Prostate gland (tissue), 2 donors: ENCODE measurements around the gene APBB1. TPM values are rescaled to one million over a fixed set of nuclear protein-coding genes. Genes with fewer than 3 reads are reported as not detected.

Source experiments
- DNase-seq: peaks from one replicate; pipeline ENCODE4 v3.0.0-alpha.2; 2019; ENCODE audit warnings: low spot score
- H3K27ac ChIP-seq, 2 donors: fragments of 200-600 bp; sonication (generic); 2 replicates each; pipeline ENCODE4 v1.5.1; 2017 to 2019
- H3K27me3 ChIP-seq: fragments of 200-600 bp; sonication (generic); replicated peaks from 2 replicates; pipeline ENCODE4 v1.5.1; 2019; ENCODE audit not compliant: insufficient read depth
- H3K36me3 ChIP-seq, 2 donors: fragments of 200-600 bp; sonication (generic); 1 replicate in 1 of 2; 2 replicates in 1 of 2; pipeline versions ENCODE4 v1.5.1 to v1.8.1; 2017 to 2019
- H3K4me1 ChIP-seq: fragments of 200-600 bp; sonication (generic); replicated peaks from 2 replicates; pipeline ENCODE4 v1.5.1; 2019
- H3K4me3 ChIP-seq, 2 donors: fragments of 200-600 bp; sonication (generic); 2 replicates each; pipeline ENCODE4 v1.5.1; 2017 to 2019
- H3K9me3 ChIP-seq: fragments of 200-600 bp; sonication (generic); 2 replicates; pipeline ENCODE4 v1.5.1; 2017
- CTCF ChIP-seq, 4 experiments: fragments of 200-600 bp in 2 of 4; fragments of 450-650 bp in 2 of 4; sonication (generic) in 2 of 4; IDR thresholded peaks; 1 replicate in 3 of 4; 2 replicates in 1 of 4; pipeline ENCODE4 v1.5.1; 2016 to 2019; ENCODE audit warnings: antibody characterized with exemption in 4 of 4, mild to moderate bottlenecking in 2 of 4, moderate library complexity in 2 of 4
- POLR2A ChIP-seq: fragments of 450-650 bp; IDR thresholded peaks from one replicate; pipeline ENCODE4 v1.6.1; 2016; ENCODE audit warnings: antibody characterized with exemption, mild to moderate bottlenecking
- POLR2AphosphoS5 ChIP-seq: sonication (generic); formaldehyde crosslinking; IDR thresholded peaks from one replicate; pipeline ENCODE4 v1.6.1; 2017; ENCODE audit warnings: antibody characterized with exemption
- WGBS: methylation state at CpG from one replicate; pipeline ENCODE4 v1.1.5; 2018; 5-methylcytosine and 5-hydroxymethylcytosine counted together
- intact Hi-C: fragments of 100-400 bp; cut with DNase I; formaldehyde crosslinking; loops from one replicate; pipeline ENCODE4 v1.14.2; 2022
- total RNA-seq, 2 donors: library from RNA; depleted of rRNA; stranded (reverse); fragments of >200 nt; gene quantifications; one replicate each; pipeline ENCODE4 v1.1.0, GENCODE V29; 2016

Gene APBB1
- total RNA-seq, 2 donors from 2014 or later: 35.4 to 65.5 TPM

- no peaks in the 10 kb centered on the region for H3K27me3 ChIP-seq
Observed at GRCh38 chr11:6414874-6415328, 4.0 kb downstream of the APBB1 start.

GRCh38 chr11:6413791-6414201, 5.1 kb downstream of the APBB1 start:
- TF ChIP-seq POLR2AphosphoS5 (no peak), POLR2A (no peak), CTCF (IDR thresholded peaks at IDR 0.05) (no peak)
- Histone ChIP-seq H3K4me1 (no peaks in the 10 kb centered on the region), H3K36me3 (peaks cover 0 to 5% of the 10 kb centered on the region in 2 donors), H3K9me3 (no peaks in the 10 kb centered on the region), H3K4me3 (no peak overlapping the region), H3K27me3 (no peaks in the 10 kb centered on the region), H3K27ac (no peak overlapping the region)
- WGBS: 85% methylated on average over 12 of the region's 12 CpGs
- no peak for DNase-seq
- intact Hi-C loops: no loop called here

More at GRCh38 chr11:6414874-6415328, 4.0 kb downstream of the APBB1 start:
- Histone ChIP-seq H3K9me3 (no peaks in the 10 kb centered on the region), H3K4me3 (no peak overlapping the region), H3K27ac (no peak overlapping the region), H3K4me1 (peaks cover 3% of the 10 kb centered on the region), H3K36me3 (peaks cover 0 to 5% of the 10 kb centered on the region in 2 donors)
- intact Hi-C loops: no loop called here
- 71% methylated on average over 3 of the region's 3 CpGs for WGBS
- no peak for DNase-seq
- TF ChIP-seq CTCF (IDR thresholded peaks at IDR 0.05) (no peak), POLR2A (no peak), POLR2AphosphoS5 (no peak)

- DNase-seq: no peak
- TF ChIP-seq POLR2A (no peak), CTCF (IDR thresholded peaks at IDR 0.05) (no peak), POLR2AphosphoS5 (no peak)
- H3K4me1 ChIP-seq: no peaks in the 10 kb centered on the region
- no peak overlapping the region for H3K4me3 ChIP-seq
- intact Hi-C loops: no loop called here
- no peaks in the 10 kb centered on the region for H3K27me3 ChIP-seq
- H3K36me3 ChIP-seq: peaks cover 0 to 5% of the 10 kb centered on the region in 2 donors
- 79% methylated on average over 10 of the region's 10 CpGs for WGBS
- no peak overlapping the region for H3K27ac ChIP-seq
- no peaks in the 10 kb centered on the region for H3K9me3 ChIP-seq
Observed at GRCh38 chr11:6411594-6412031, 7.3 kb downstream of the APBB1 start.

GRCh38 chr11:6410695-6411430, 8.0 kb downstream of the APBB1 start:
- intact Hi-C loops: no loop called here
- H3K27ac ChIP-seq: no peak overlapping the region
- no peak overlapping the region for H3K4me3 ChIP-seq
- DNase-seq: no peak
- H3K27me3 ChIP-seq: no peaks in the 10 kb centered on the region
- H3K4me1 ChIP-seq: no peaks in the 10 kb centered on the region
- no peak for TF ChIP-seq POLR2A
- TF ChIP-seq CTCF (IDR thresholded peaks at IDR 0.05): no peak
- TF ChIP-seq POLR2AphosphoS5: no peak
- no peaks in the 10 kb centered on the region for H3K9me3 ChIP-seq
- H3K36me3 ChIP-seq: peaks cover 0 to 5% of the 10 kb centered on the region in 2 donors
- WGBS: 94% methylated on average over 23 of the region's 23 CpGs

GRCh38 chr11:6406370-6406769, 12.5 kb downstream of the APBB1 start:
- H3K9me3 ChIP-seq: no peaks in the 10 kb centered on the region
- TF ChIP-seq POLR2A (no peak), CTCF (IDR thresholded peaks at IDR 0.05) (no peak), POLR2AphosphoS5 (no peak)
- H3K4me1 ChIP-seq: no peaks in the 10 kb centered on the region
- no peak for DNase-seq
- H3K4me3 ChIP-seq: no peak overlapping the region
- intact Hi-C loops: no loop called here
- no peak overlapping the region for H3K27ac ChIP-seq
- peaks cover 0 to 5% of the 10 kb centered on the region in 2 donors for H3K36me3 ChIP-seq
- WGBS: 27% methylated on average over 2 of the region's 2 CpGs
- H3K27me3 ChIP-seq: no peaks in the 10 kb centered on the region
